Activated B cell treated with CpG ODN at 0.5 μM for 24 hours (primary cell): Measurements from ENCODE around the gene FUCA1. TPM values are rescaled to one million over a fixed set of nuclear protein-coding genes. Genes with fewer than 3 reads are reported as not detected.
A peak's percentile ranks its signal among the peaks of the same experiment; 100 is the strongest.
"Not testable (repeated sequence)": the region's sequence is repeated elsewhere in the genome, so short reads cannot be mapped to it uniquely, and the experiment has no call there.

ENCODE experiments used
- ATAC-seq: fragments of 200-7000 bp; cut with Tn5 transposase; one replicate; pipeline ENCODE4 v1.10.0; 2021; ENCODE audit warnings: low read depth, mild to moderate bottlenecking, moderate library complexity
- CTCF ChIA-PET: fragments of 350-600 bp; sonication (Branson Sonifier 250); formaldehyde crosslinking; loops from one replicate; lab custom pipeline; 2021; ENCODE audit warnings: antibody characterized with exemption; lab: Charles Lee
- POLR2A ChIA-PET: fragments of 350-600 bp; sonication (Branson Sonifier 250); formaldehyde crosslinking; loops from one replicate; lab custom pipeline; 2021; ENCODE audit warnings: antibody characterized with exemption; lab: Charles Lee
- DNase-seq: peaks from one replicate; pipeline ENCODE4 v3.0.0; 2022
- H3K27ac Mint-ChIP-seq: one replicate; pipeline ENCODE4 v1.8.0; 2020; ENCODE audit warnings: mixed read lengths
- H3K27me3 Mint-ChIP-seq: one replicate; pipeline ENCODE4 v1.8.0; 2021; ENCODE audit warnings: mixed read lengths
- H3K36me3 Mint-ChIP-seq: one replicate; pipeline ENCODE4 v1.8.0; 2021; ENCODE audit warnings: low read depth, mixed read lengths
- H3K4me1 Mint-ChIP-seq: one replicate; pipeline ENCODE4 v1.8.0; 2021; ENCODE audit warnings: mixed read lengths
- H3K4me3 Mint-ChIP-seq: one replicate; pipeline ENCODE4 v1.8.0; 2020; ENCODE audit warnings: mild to moderate bottlenecking, mixed read lengths
- H3K9me3 Mint-ChIP-seq: one replicate; pipeline ENCODE4 v1.8.0; 2020; ENCODE audit warnings: mixed read lengths
- CTCF ChIP-seq: fragments of 200-600 bp; IDR thresholded peaks from one replicate; pipeline ENCODE4 v1.8.0; 2022; ENCODE audit warnings: antibody characterized with exemption, mild to moderate bottlenecking
- intact Hi-C: fragments of 100-400 bp; cut with micrococcal nuclease; formaldehyde crosslinking; loops from one replicate; pipeline ENCODE4 v1.15.1; 2024
- total RNA-seq: library from RNA; stranded (reverse); gene quantifications from 2 replicates; pipeline ENCODE4 v1.2.3, GENCODE V29; 2022

The FUCA1 gene
- total RNA-seq, 1 donor from 2014 or later: 10.7 TPM

GRCh38 chr1:23837908-23838307, 30.2 kb downstream of the FUCA1 start:
- TF ChIP-seq CTCF: no peak
- ChIA-PET CTCF (interaction anchor here (2.3 kb wide), 1 partner anchor 27 kb away, joined by 7 read pairs; no protein-coding TSS in a partner anchor), POLR2A (interaction anchor here (0.5 to 2.1 kb wide), 5 partner anchors 13 to 323 kb away, joined by 3 to 23 read pairs (median 5); partner anchors contain the start of genes CNR2 and HMGCL)
- H3K36me3 Mint-ChIP-seq: no peaks in the 10 kb centered on the region
- H3K27me3 Mint-ChIP-seq: no peaks in the 10 kb centered on the region
- peak overlapping the region; percentile 76 for H3K4me3 Mint-ChIP-seq
- ATAC-seq (no peak), DNase-seq (peak; percentile 16)
- intact Hi-C loops: loop anchor here (1.0 to 2.0 kb wide), 6 partner anchors 13 to 75 kb away; partner anchors contain the start of genes CNR2, FUCA1, HMGCL and PITHD1
- H3K4me1 Mint-ChIP-seq: peaks cover 10% of the 10 kb centered on the region
- H3K27ac Mint-ChIP-seq: peak overlapping the region; percentile 63
- no peaks in the 10 kb centered on the region for H3K9me3 Mint-ChIP-seq

GRCh38 chr1:23836037-23836436, 32.1 kb downstream of the FUCA1 start:
- no peak for ATAC-seq
- Mint-ChIP-seq H3K27me3 (no peaks in the 10 kb centered on the region), H3K36me3 (no peaks in the 10 kb centered on the region), H3K4me1 (peaks cover 10% of the 10 kb centered on the region), H3K4me3 (no peak overlapping the region), H3K9me3 (no peaks in the 10 kb centered on the region), H3K27ac (no peak overlapping the region)
- DNase-seq: no peak
- intact Hi-C loops: no loop called here
- no peak for TF ChIP-seq CTCF
- POLR2A ChIA-PET: no interaction called here
- CTCF ChIA-PET: no interaction called here

GRCh38 chr1:23834156-23834555, 33.9 kb downstream of the FUCA1 start:
- H3K4me1 Mint-ChIP-seq, H3K27ac Mint-ChIP-seq, H3K4me3 Mint-ChIP-seq, ATAC-seq, DNase-seq, intact Hi-C loops, H3K27me3 Mint-ChIP-seq, H3K9me3 Mint-ChIP-seq, H3K36me3 Mint-ChIP-seq, POLR2A ChIA-PET, CTCF ChIA-PET: not testable (repeated sequence)

- TF ChIP-seq CTCF: no peak
- ATAC-seq (no peak), DNase-seq (no peak)
- H3K4me3 Mint-ChIP-seq: peak overlapping the region; percentile 16
- peaks cover 20% of the 10 kb centered on the region for H3K4me1 Mint-ChIP-seq
- intact Hi-C loops: no loop called here
- ChIA-PET CTCF (interaction anchor here (1.0 kb wide), 1 partner anchor 122 kb away, joined by 3 read pairs; no protein-coding TSS in a partner anchor), POLR2A (interaction anchor here (0.7 kb wide), 2 partner anchors 36 to 83 kb away, joined by 3 to 8 read pairs; no protein-coding TSS in a partner anchor)
- H3K27ac Mint-ChIP-seq: no peak overlapping the region
- peaks cover 5% of the 10 kb centered on the region for H3K36me3 Mint-ChIP-seq
- H3K9me3 Mint-ChIP-seq: no peaks in the 10 kb centered on the region
- H3K27me3 Mint-ChIP-seq: no peaks in the 10 kb centered on the region
These were observed 40.4 kb downstream of the FUCA1 start for GRCh38 chr1:23827717-23828116.

GRCh38 chr1:23826590-23826989, 41.5 kb downstream of the FUCA1 start:
- H3K27me3 Mint-ChIP-seq, H3K27ac Mint-ChIP-seq, DNase-seq, CTCF ChIA-PET, ATAC-seq, intact Hi-C loops, H3K36me3 Mint-ChIP-seq, H3K9me3 Mint-ChIP-seq: not testable (repeated sequence)
- POLR2A ChIA-PET: interaction anchor here (0.6 to 3.8 kb wide), 3 partner anchors 26 to 155 kb away, joined by 3 to 43 read pairs (median 27); partner anchors contain the start of gene GALE
- Mint-ChIP-seq H3K4me1 (peaks cover 20% of the 10 kb centered on the region), H3K4me3 (peak overlapping the region; percentile 96)

- CTCF ChIA-PET: interaction anchor here (0.6 to 4.9 kb wide), 3 partner anchors 15 to 91 kb away, joined by 3 to 36 read pairs (median 6); no protein-coding TSS in a partner anchor
- intact Hi-C loops: loop anchor here (1.0 kb wide), 5 partner anchors 12 to 90 kb away; partner anchors contain the start of genes FUCA1 and GALE
- POLR2A ChIA-PET: interaction anchor here (0.6 to 3.8 kb wide), 30 partner anchors 9 to 1513 kb away, joined by 3 to 44 read pairs (median 5); partner anchors contain the start of genes CNR2, GALE, PITHD1 and PNRC2
These were observed 42.1 kb downstream of the FUCA1 start for GRCh38 chr1:23825762-23826522.

More at GRCh38 chr1:23825762-23826522, 42.1 kb downstream of the FUCA1 start:
- H3K36me3 Mint-ChIP-seq: peaks cover 5% of the 10 kb centered on the region
- H3K27ac Mint-ChIP-seq: peak overlapping the region; percentile 95
- peak overlapping the region; percentile 96 for H3K4me3 Mint-ChIP-seq
- peak; percentile 27 for ATAC-seq
- DNase-seq: no peak
- no peaks in the 10 kb centered on the region for H3K9me3 Mint-ChIP-seq
- no peak for TF ChIP-seq CTCF
- H3K27me3 Mint-ChIP-seq: no peaks in the 10 kb centered on the region
- peaks cover 20% of the 10 kb centered on the region for H3K4me1 Mint-ChIP-seq
